Mesenchymal stem cell (in vitro differentiated cells and primary cell): ENCODE results near the gene LHB.
A peak's percentile ranks its signal among the peaks of the same experiment; 100 is the strongest.
"Not testable (repeated sequence)": the region's sequence is repeated elsewhere in the genome, so short reads cannot be mapped to it uniquely, and the experiment has no call there.

Experiments used
- DNase-seq: peaks from one replicate; pipeline ENCODE4 v3.0.0-alpha.2; 2013
- H2AFZ ChIP-seq: one replicate; pipeline ENCODE4 v1.6.1; 2013; ENCODE audit warnings: low read depth, mild to moderate bottlenecking, control low read depth, inconsistent platforms, low read length, moderate library complexity
- H2AK5ac ChIP-seq: 2 replicates; pipeline ENCODE4 v1.6.1; 2013; ENCODE audit warnings: low read length, moderate library complexity, mild to moderate bottlenecking, inconsistent platforms; ENCODE audit not compliant: severe bottlenecking
- H2BK120ac ChIP-seq: one replicate; pipeline ENCODE4 v1.6.1; 2013; ENCODE audit warnings: low read depth, mild to moderate bottlenecking, inconsistent platforms, low read length, moderate library complexity
- H2BK12ac ChIP-seq, 2 experiments: one replicate each; pipeline ENCODE4 v1.6.1; 2013; ENCODE audit warnings: inconsistent platforms in 2 of 2, low read length in 2 of 2, mild to moderate bottlenecking in 2 of 2, moderate library complexity in 2 of 2, control low read depth in 1 of 2
- H2BK15ac ChIP-seq: one replicate; pipeline ENCODE4 v1.6.1; 2013; ENCODE audit warnings: mild to moderate bottlenecking, low read depth, inconsistent platforms; ENCODE audit not compliant: poor library complexity, severe bottlenecking
- H2BK5ac ChIP-seq: 2 replicates; pipeline ENCODE4 v1.6.1; 2013; ENCODE audit warnings: low read depth, mild to moderate bottlenecking, low read length, control low read depth, inconsistent platforms; ENCODE audit not compliant: poor library complexity, severe bottlenecking
- H3K14ac ChIP-seq, 2 experiments: one replicate each; pipeline ENCODE4 v1.6.1; 2013; ENCODE audit warnings: inconsistent platforms in 2 of 2, low read length in 2 of 2, control low read depth in 1 of 2, mild to moderate bottlenecking in 1 of 2, moderate library complexity in 1 of 2
- H3K18ac ChIP-seq, 2 experiments: one replicate each; pipeline ENCODE4 v1.6.1; 2013; ENCODE audit warnings: inconsistent platforms in 2 of 2, low read length in 2 of 2, control low read depth in 1 of 2, low read depth in 1 of 2, mild to moderate bottlenecking in 1 of 2
- H3K23ac ChIP-seq, 2 experiments: one replicate each; pipeline ENCODE4 v1.6.1; 2013; ENCODE audit warnings: inconsistent platforms in 2 of 2, low read length in 2 of 2, mild to moderate bottlenecking in 2 of 2, moderate library complexity in 2 of 2, control low read depth in 1 of 2
- H3K27ac ChIP-seq: 2 replicates; pipeline ENCODE4 v1.5.1; 2013; ENCODE audit warnings: mild to moderate bottlenecking, moderate library complexity, low read length, control low read depth, inconsistent platforms; ENCODE audit not compliant: poor library complexity, severe bottlenecking
- H3K27me3 ChIP-seq, 2 experiments: 2 replicates each; pipeline versions ENCODE4 v1.6.1 to v1.7.0; 2013; ENCODE audit warnings: low read length in 2 of 2, mild to moderate bottlenecking in 2 of 2, moderate library complexity in 2 of 2, control low read depth in 1 of 2, inconsistent platforms in 1 of 2; ENCODE audit not compliant: control insufficient read depth in 1 of 2, insufficient read depth in 1 of 2
- H3K36me3 ChIP-seq, 2 experiments: 2 replicates each; pipeline versions ENCODE4 v1.6.1 to v1.7.0; 2013; ENCODE audit warnings: low read length in 2 of 2, control low read depth in 1 of 2, inconsistent platforms in 1 of 2, low read depth in 1 of 2, mild to moderate bottlenecking in 1 of 2; ENCODE audit not compliant: insufficient read depth in 2 of 2, control insufficient read depth in 1 of 2
- H3K4ac ChIP-seq, 2 experiments: one replicate each; pipeline ENCODE4 v1.6.1; 2013; ENCODE audit warnings: inconsistent platforms in 2 of 2, low read length in 2 of 2, mild to moderate bottlenecking in 2 of 2, moderate library complexity in 2 of 2, control low read depth in 1 of 2, low read depth in 1 of 2
- H3K4me1 ChIP-seq: 2 replicates; pipeline ENCODE4 v1.6.1; 2013; ENCODE audit warnings: low read depth, low read length, control low read depth; ENCODE audit not compliant: control insufficient read depth, insufficient read depth
- H3K4me2 ChIP-seq: 2 replicates; pipeline ENCODE4 v1.6.1; 2013; ENCODE audit warnings: low read length, mild to moderate bottlenecking, inconsistent platforms; ENCODE audit not compliant: poor library complexity, severe bottlenecking
- H3K4me3 ChIP-seq, 2 experiments: 2 replicates each; pipeline versions ENCODE4 v1.5.1 to v1.7.0; 2013; ENCODE audit warnings: low read length in 2 of 2, mild to moderate bottlenecking in 2 of 2, control low read depth in 1 of 2, low read depth in 1 of 2; ENCODE audit not compliant: insufficient read depth in 1 of 2
- H3K79me1 ChIP-seq: replicated peaks from 2 replicates; pipeline ENCODE4 v1.6.1; 2013; ENCODE audit warnings: mild to moderate bottlenecking, control low read depth, low read length, inconsistent platforms; ENCODE audit not compliant: poor library complexity, severe bottlenecking
- H3K9ac ChIP-seq: 2 replicates; pipeline ENCODE4 v1.7.0; 2013; ENCODE audit warnings: mild to moderate bottlenecking, low read length, moderate library complexity
- H3K9me3 ChIP-seq: 2 replicates; pipeline ENCODE4 v1.7.0; 2013; ENCODE audit warnings: mild to moderate bottlenecking, low read length; ENCODE audit not compliant: control insufficient read depth
- H4K8ac ChIP-seq: one replicate; pipeline ENCODE4 v1.6.1; 2013; ENCODE audit warnings: inconsistent platforms, mild to moderate bottlenecking, low read length, moderate library complexity
- H4K91ac ChIP-seq: one replicate; pipeline ENCODE4 v1.6.1; 2013; ENCODE audit warnings: mild to moderate bottlenecking, low read length, inconsistent platforms
- WGBS: methylation state at CpG from one replicate; pipeline ENCODE4 v1.1.7; 2013; ENCODE audit warnings: mixed read lengths; 5-methylcytosine and 5-hydroxymethylcytosine counted together

LHB gene

DNA sequence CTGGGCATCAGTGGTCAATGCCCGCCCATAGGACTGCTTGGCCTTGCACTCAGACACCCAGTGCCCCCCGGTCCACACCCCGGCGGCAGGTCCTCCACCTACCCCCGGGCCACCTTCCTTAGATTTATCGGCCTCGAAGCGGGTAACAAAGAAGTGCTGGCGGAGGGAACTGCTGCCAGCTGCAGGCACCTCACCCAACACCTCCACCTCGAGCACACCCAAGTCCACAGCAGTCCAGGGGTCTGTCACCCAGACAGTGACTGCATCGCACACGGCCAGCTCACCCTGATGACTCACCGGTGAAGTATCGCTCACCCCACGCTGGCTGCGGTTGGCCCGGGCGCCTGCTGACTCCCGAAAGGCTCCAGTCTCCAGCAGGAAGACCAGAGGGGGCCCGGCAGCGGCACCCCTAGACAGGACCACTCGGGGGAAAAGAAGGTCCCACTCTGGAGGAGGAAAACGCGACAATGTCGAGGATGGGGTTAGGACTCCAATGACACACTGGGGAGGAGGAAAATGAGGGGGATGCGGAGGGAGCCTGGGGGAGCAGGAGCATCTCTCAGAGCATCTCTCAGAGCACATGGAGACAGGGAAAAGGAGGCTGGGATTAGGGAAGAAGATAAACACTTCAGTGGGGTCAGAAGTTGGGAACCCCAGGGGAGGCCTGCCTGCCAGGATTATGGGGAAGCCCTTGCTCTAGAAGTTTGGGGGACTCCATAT lies 21.8 kb upstream of the LHB start:
- H2BK120ac ChIP-seq, H4K91ac ChIP-seq, H3K23ac ChIP-seq, H3K79me1 ChIP-seq, H4K8ac ChIP-seq, H3K27ac ChIP-seq, H2BK12ac ChIP-seq, H3K4me3 ChIP-seq, H2BK15ac ChIP-seq, H3K9me3 ChIP-seq, H2BK5ac ChIP-seq, H3K4me2 ChIP-seq, H3K4ac ChIP-seq, H3K9ac ChIP-seq, H3K36me3 ChIP-seq, H3K27me3 ChIP-seq, H2AFZ ChIP-seq, H2AK5ac ChIP-seq: not testable (repeated sequence)
- WGBS, result 55% methylated on average over 26 of the region's 26 CpGs
- DNase-seq, result peak; percentile 71
- Histone ChIP-seq H3K14ac (peak overlapping the region in 1 of 2 experiments; percentile 20), H3K4me1 (peaks cover 11% of the 10 kb centered on the region), H3K18ac (peak overlapping the region in 1 of 2 experiments; percentile 34)

DNA sequence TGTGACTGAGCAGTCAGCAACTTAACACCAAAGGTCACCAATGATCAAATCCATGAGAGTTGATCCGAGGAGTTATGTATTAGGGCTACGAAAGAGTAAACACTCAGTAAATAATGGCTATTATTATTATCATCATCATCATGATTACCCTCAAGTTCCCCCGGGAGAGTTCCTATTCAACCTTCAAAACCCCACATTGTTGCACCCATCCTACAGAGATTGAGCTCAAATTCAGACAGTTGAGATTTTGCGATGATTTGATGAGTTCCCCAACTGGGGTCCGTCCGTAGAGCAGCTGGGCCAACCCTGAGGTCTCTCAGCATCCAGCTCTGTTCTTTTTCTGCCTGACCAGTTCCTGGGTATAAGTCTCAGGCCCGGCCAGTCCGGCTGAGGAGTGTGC lies 21.2 kb upstream of the LHB start:
- 99% methylated on average over 4 of the region's 8 CpGs for WGBS

DNA sequence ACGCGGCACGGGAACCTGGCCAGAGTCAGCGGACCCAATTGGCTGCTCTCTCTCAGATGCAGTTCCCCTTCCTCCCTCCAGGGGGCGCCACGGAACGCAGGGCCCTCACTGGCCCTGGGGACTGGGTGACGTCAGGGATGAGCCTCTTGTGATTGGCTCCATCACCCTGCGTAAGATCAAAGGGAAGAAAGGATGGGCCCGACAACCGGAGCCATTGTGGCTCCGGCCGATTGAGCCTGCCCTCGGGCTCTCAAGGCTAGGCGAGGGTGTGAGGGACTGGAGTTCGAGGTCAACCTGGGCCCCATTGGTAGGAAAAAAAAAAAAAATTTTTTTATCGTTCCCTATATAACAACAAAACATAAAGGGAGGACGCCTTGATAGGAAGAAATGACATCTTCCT lies 19.9 kb upstream of the LHB start, which contains the start of gene CGB1:
Gene CGB1, minus strand, starts transcription at position 81 of the 400 bp plus-strand sequence. CDS start 184 bp downstream, outside the sequence.
- H3K79me1 ChIP-seq, H3K4ac ChIP-seq, H3K9me3 ChIP-seq, H2AFZ ChIP-seq, H3K18ac ChIP-seq, H4K8ac ChIP-seq, H2BK120ac ChIP-seq, H3K4me3 ChIP-seq, H2BK5ac ChIP-seq, H3K23ac ChIP-seq, H4K91ac ChIP-seq, H3K36me3 ChIP-seq, H3K4me2 ChIP-seq, H3K27ac ChIP-seq, H2BK15ac ChIP-seq, H3K4me1 ChIP-seq, H2BK12ac ChIP-seq, H2AK5ac ChIP-seq, H3K27me3 ChIP-seq, DNase-seq, H3K14ac ChIP-seq, H3K9ac ChIP-seq: not testable (repeated sequence)
- 43% methylated on average over 10 of the region's 18 CpGs for WGBS

More for the DNA sequence above, 21.2 kb upstream of the LHB start:
- H3K4me1 ChIP-seq, result peaks cover 11% of the 10 kb centered on the region
- H4K91ac ChIP-seq, H3K36me3 ChIP-seq, H2BK120ac ChIP-seq, H2BK5ac ChIP-seq, H3K9me3 ChIP-seq, H3K23ac ChIP-seq, H3K4me2 ChIP-seq, H3K4ac ChIP-seq, H3K9ac ChIP-seq, H2BK15ac ChIP-seq, H2AK5ac ChIP-seq, H4K8ac ChIP-seq, DNase-seq, H2AFZ ChIP-seq, H3K27me3 ChIP-seq, H3K14ac ChIP-seq, H3K79me1 ChIP-seq, H3K4me3 ChIP-seq, H2BK12ac ChIP-seq, H3K27ac ChIP-seq, H3K18ac ChIP-seq: not testable (repeated sequence)

DNA sequence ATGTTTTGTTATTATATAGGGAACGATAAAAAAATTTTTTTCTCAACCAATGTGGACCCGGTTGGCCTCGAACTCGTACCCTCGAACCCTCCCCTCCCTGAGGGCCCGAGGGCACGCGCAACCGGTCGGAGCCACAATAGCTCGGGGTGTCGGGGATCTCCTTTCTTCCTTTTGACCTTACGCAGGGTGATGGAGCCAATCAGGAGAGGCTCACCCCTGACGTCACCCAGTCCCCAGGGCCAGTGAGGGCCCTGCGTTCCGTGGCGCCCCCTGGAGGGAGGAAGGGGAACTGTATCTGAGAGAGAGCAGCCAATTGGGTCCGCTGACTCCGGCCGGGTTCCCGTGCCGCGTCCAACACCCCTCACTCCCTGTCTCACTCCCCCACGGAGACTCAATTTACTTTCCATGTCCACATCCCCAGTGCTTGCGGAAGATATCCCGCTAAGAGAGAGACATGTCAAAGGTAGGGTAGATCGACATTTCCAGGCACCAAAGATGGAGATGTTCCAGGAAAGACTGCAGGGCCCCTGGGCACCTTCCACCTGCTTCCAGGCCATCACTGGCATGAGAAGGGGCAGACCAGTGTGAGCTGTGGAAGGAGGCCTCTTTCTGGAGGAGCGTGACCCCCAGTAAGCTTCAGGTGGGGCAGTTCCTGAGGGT lies 14.9 kb upstream of the LHB start, which contains the start of gene CGB2:
Gene CGB2, plus strand, starts transcription at position 249 of the 660 bp plus-strand sequence. Its CDS starts 206 bp downstream, at position 455.
- not testable (repeated sequence) for H3K14ac ChIP-seq, H2BK15ac ChIP-seq, H4K8ac ChIP-seq, H2BK12ac ChIP-seq, H3K79me1 ChIP-seq, H3K4me3 ChIP-seq, H2BK120ac ChIP-seq, H3K18ac ChIP-seq, H3K9ac ChIP-seq, H3K4ac ChIP-seq, H2BK5ac ChIP-seq, H4K91ac ChIP-seq, H3K4me2 ChIP-seq, H2AFZ ChIP-seq, H3K27ac ChIP-seq, H3K9me3 ChIP-seq, H2AK5ac ChIP-seq, DNase-seq, H3K23ac ChIP-seq, H3K27me3 ChIP-seq, H3K4me1 ChIP-seq, H3K36me3 ChIP-seq
- 75% methylated on average over 15 of the region's 28 CpGs for WGBS
